Smooth muscle cell (in vitro differentiated cells): ENCODE results near the gene TBC1D20. TPM values are rescaled to one million over a fixed set of nuclear protein-coding genes. Genes with fewer than 3 reads are reported as not detected.

Experiments
- DNase-seq: peaks from one replicate; lab custom pipeline; 2025; ENCODE audit not compliant: unreplicated experiment; lab: John Stamatoyannopoulos, UW
- H2AFZ ChIP-seq: fragments of 200-600 bp; sonication (generic); 2 replicates; pipeline ENCODE4 v1.6.0; 2016; ENCODE audit warnings: antibody characterized with exemption, low read depth, mild to moderate bottlenecking
- H3F3A ChIP-seq: fragments of 200-600 bp; sonication (generic); 2 replicates; pipeline ENCODE4 v1.6.0; 2017; ENCODE audit warnings: antibody characterized with exemption, low read depth
- H3K27ac ChIP-seq: fragments of 200-600 bp; sonication (generic); 2 replicates; pipeline ENCODE4 v1.5.1; 2016; ENCODE audit warnings: low read depth, mild to moderate bottlenecking
- H3K27me3 ChIP-seq: fragments of 200-600 bp; sonication (generic); 2 replicates; pipeline ENCODE4 v1.6.1; 2016; ENCODE audit warnings: low read depth, mild to moderate bottlenecking
- H3K36me3 ChIP-seq: fragments of 200-600 bp; sonication (generic); 2 replicates; pipeline ENCODE4 v1.5.1; 2016; ENCODE audit warnings: low read depth
- H3K4me1 ChIP-seq: fragments of 200-600 bp; sonication (generic); 2 replicates; pipeline ENCODE4 v1.5.1; 2016; ENCODE audit warnings: low read depth
- H3K4me2 ChIP-seq: fragments of 200-600 bp; sonication (generic); 2 replicates; pipeline ENCODE4 v1.6.0; 2016; ENCODE audit warnings: mild to moderate bottlenecking
- H3K4me3 ChIP-seq: fragments of 200-600 bp; sonication (generic); 2 replicates; pipeline ENCODE4 v1.5.1; 2016; ENCODE audit warnings: mild to moderate bottlenecking
- H3K79me2 ChIP-seq: fragments of 200-600 bp; sonication (generic); 2 replicates; pipeline ENCODE4 v1.6.0; 2016; ENCODE audit warnings: low read depth, mild to moderate bottlenecking
- H3K9ac ChIP-seq: fragments of 200-600 bp; sonication (generic); 2 replicates; pipeline ENCODE4 v1.6.0; 2016; ENCODE audit warnings: low read depth
- H3K9me3 ChIP-seq: fragments of 200-600 bp; sonication (generic); replicated peaks from 2 replicates; pipeline ENCODE4 v1.5.1; 2016; ENCODE audit warnings: low read depth
- H4K20me1 ChIP-seq: fragments of 200-600 bp; sonication (generic); 2 replicates; pipeline ENCODE4 v1.6.0; 2016; ENCODE audit warnings: low read depth
- WGBS: methylation state at CpG from one replicate; pipeline ENCODE4 v1.1.7; 2016; ENCODE audit warnings: low lambda C conversion rate; 5-methylcytosine and 5-hydroxymethylcytosine counted together
- polyA plus RNA-seq: library from polyadenylated mRNA; unstranded; fragments of >200 nt; fragmentation: Nextera tagmentation; extraction: Ambion mirVana; gene quantifications from 2 replicates; pipeline ENCODE4 v1.2.1, GENCODE V29; 2016
- total RNA-seq: library from RNA; depleted of rRNA; stranded (reverse); fragments of >200 nt; gene quantifications from 2 replicates; pipeline ENCODE4 v1.2.3, GENCODE V29; 2014
- TF ChIP-seq, protein P1 (sequence below): fragments of 200-600 bp; sonication (generic); IDR thresholded peaks from 2 replicates; pipeline ENCODE4 v1.5.1; 2017; ENCODE audit warnings: borderline replicate concordance, mild to moderate bottlenecking, antibody characterized with exemption; ENCODE audit not compliant: insufficient read depth, poor library complexity, severe bottlenecking

The TBC1D20 gene
- total and polyA plus RNA-seq, 2 experiments from 2014 or later = 41.6 to 41.9 TPM

DNA sequence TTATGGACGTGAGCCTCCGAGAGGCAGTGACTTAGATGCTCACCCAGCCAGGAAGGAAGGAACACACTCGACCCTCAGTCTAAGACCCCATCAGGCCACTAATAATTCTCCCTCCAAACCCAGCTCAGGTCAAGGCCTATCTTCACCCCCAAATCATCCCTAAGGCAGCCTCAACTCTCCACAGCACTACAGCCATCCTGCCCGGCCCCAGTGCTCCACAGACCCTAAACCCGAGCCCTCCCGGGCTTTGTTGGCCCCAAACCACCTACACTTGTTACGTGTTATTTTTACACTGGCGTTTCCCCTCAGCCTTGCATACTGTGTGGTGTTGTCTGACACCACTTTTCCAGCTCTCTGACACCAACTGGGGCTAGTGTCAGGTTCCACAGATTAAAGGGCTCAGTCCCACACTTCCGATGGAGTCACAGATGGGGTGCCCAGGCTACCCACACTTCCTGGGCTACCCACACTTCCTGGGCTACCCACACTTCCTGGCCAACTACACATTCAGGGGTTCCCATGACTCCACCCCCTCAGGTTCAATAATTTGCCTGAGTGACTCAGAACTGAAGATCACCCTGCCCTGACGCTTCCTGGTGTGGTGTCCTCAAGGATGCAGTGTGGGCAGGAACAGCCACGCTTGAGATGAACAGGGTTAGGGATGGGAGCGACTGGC, 28.9 kb downstream of the TBC1D20 start:
- Histone ChIP-seq H3K4me2 (no peak overlapping the region), H2AFZ (no peak overlapping the region), H3K4me1 (no peaks in the 10 kb centered on the region), H3F3A (peaks cover 7% of the 10 kb centered on the region), H4K20me1 (peaks cover 8% of the 10 kb centered on the region), H3K4me3 (no peak overlapping the region), H3K79me2 (no peaks in the 10 kb centered on the region), H3K9me3 (no peaks in the 10 kb centered on the region), H3K36me3 (no peaks in the 10 kb centered on the region), H3K27me3 (no peaks in the 10 kb centered on the region), H3K9ac (no peak overlapping the region), H3K27ac (no peak overlapping the region)
- 87% methylated on average over 12 of the region's 12 CpGs for WGBS
- no peak for DNase-seq
- TF ChIP-seq, protein P1, sequence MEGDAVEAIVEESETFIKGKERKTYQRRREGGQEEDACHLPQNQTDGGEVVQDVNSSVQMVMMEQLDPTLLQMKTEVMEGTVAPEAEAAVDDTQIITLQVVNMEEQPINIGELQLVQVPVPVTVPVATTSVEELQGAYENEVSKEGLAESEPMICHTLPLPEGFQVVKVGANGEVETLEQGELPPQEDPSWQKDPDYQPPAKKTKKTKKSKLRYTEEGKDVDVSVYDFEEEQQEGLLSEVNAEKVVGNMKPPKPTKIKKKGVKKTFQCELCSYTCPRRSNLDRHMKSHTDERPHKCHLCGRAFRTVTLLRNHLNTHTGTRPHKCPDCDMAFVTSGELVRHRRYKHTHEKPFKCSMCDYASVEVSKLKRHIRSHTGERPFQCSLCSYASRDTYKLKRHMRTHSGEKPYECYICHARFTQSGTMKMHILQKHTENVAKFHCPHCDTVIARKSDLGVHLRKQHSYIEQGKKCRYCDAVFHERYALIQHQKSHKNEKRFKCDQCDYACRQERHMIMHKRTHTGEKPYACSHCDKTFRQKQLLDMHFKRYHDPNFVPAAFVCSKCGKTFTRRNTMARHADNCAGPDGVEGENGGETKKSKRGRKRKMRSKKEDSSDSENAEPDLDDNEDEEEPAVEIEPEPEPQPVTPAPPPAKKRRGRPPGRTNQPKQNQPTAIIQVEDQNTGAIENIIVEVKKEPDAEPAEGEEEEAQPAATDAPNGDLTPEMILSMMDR = no peak

GRCh38 chr20:432677-433299, 29.5 kb downstream of the TBC1D20 start:
- Histone ChIP-seq H3F3A (peaks cover 7% of the 10 kb centered on the region), H3K4me2 (no peak overlapping the region), H3K27me3 (no peaks in the 10 kb centered on the region), H3K36me3 (no peaks in the 10 kb centered on the region), H2AFZ (no peak overlapping the region), H3K4me1 (no peaks in the 10 kb centered on the region), H3K27ac (no peak overlapping the region), H3K79me2 (no peaks in the 10 kb centered on the region), H3K9ac (no peak overlapping the region), H3K9me3 (no peaks in the 10 kb centered on the region), H4K20me1 (peaks cover 8% of the 10 kb centered on the region), H3K4me3 (no peak overlapping the region)
- 98% methylated on average over 11 of the region's 11 CpGs for WGBS
- no peak for DNase-seq
- TF ChIP-seq, protein P1 = no peak

DNA sequence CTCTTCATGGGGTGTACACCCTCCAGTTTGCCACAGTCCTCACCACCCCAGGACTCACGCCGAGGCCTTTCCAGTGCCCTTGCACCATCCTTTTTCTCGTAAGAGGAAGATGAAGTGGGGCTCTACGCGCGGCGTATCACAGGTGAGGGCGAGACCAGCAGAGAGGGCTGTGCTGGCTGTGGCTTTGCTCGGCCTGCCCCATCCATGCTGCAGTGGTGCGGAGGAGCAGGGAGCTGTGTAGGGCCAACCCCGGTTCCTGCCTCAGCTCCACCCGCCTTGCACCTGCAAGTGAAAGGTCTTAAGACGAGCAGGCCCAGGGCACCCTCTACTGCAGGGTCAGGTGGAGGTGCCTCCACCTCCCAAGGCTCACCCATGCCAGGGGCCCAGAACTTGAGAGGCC, 30.1 kb downstream of the TBC1D20 start:
- WGBS = 96% methylated on average over 13 of the region's 13 CpGs
- H3K4me3 ChIP-seq = no peak overlapping the region
- H3F3A ChIP-seq = peaks cover 7% of the 10 kb centered on the region
- no peak overlapping the region for H3K4me2 ChIP-seq
- H2AFZ ChIP-seq = no peak overlapping the region
- no peak for DNase-seq
- H3K4me1 ChIP-seq = no peaks in the 10 kb centered on the region
- H3K27ac ChIP-seq = no peak overlapping the region
- peaks cover 8% of the 10 kb centered on the region for H4K20me1 ChIP-seq
- no peaks in the 10 kb centered on the region for H3K36me3 ChIP-seq
- H3K9ac ChIP-seq = no peak overlapping the region
- no peaks in the 10 kb centered on the region for H3K79me2 ChIP-seq
- TF ChIP-seq, protein P1 = no peak
- H3K27me3 ChIP-seq = no peaks in the 10 kb centered on the region
- no peaks in the 10 kb centered on the region for H3K9me3 ChIP-seq
